Left lung (tissue), 10 donors: ENCODE data around the gene CCNH. TPM values are rescaled to one million over a fixed set of nuclear protein-coding genes. Genes with fewer than 3 reads are reported as not detected.
A peak's percentile ranks its signal among the peaks of the same experiment; 100 is the strongest.

Experiments used
- ATAC-seq: fragments of 200-7000 bp; cut with Tn5 transposase; one replicate; pipeline ENCODE4 v1.9.1; 2020; ENCODE audit warnings: moderate library complexity
- DNase-seq, 4 donors: peaks; one replicate each; pipeline ENCODE4 v3.0.0-alpha.2; 2013 to 2020
- H3K27ac ChIP-seq, 2 donors: fragments of 200-600 bp; sonication (generic) in 1 of 2; one replicate each; pipeline versions ENCODE4 v1.5.0 to v1.8.0; 2020 to 2021
- H3K27me3 ChIP-seq, 2 donors: fragments of 200-600 bp; sonication (generic) in 1 of 2; one replicate each; pipeline versions ENCODE4 v1.5.0 to v1.8.0; 2020 to 2021
- H3K36me3 ChIP-seq, 2 donors: fragments of 200-600 bp; sonication (generic) in 1 of 2; one replicate each; pipeline versions ENCODE4 v1.5.0 to v1.8.0; 2020 to 2021
- H3K4me1 ChIP-seq, 2 donors: fragments of 200-600 bp; one replicate each; pipeline ENCODE4 v1.8.0; 2021
- H3K4me3 ChIP-seq, 2 donors: fragments of 200-600 bp; sonication (generic) in 1 of 2; one replicate each; pipeline versions ENCODE4 v1.5.0 to v1.8.0; 2020 to 2021; ENCODE audit warnings: mild to moderate bottlenecking in 1 of 2
- H3K9me3 ChIP-seq, 2 donors: fragments of 200-600 bp; sonication (generic) in 1 of 2; one replicate each; pipeline versions ENCODE4 v1.5.0 to v1.8.0; 2020 to 2021
- CTCF ChIP-seq, 2 donors: fragments of 200-600 bp; sonication (generic) in 1 of 2; IDR thresholded peaks; one replicate each; pipeline versions ENCODE4 v1.5.0 to v1.8.0; 2021; ENCODE audit warnings: antibody characterized with exemption in 2 of 2
- intact Hi-C, 2 donors: fragments of 100-400 bp; cut with DNase I; formaldehyde crosslinking; loops; one replicate each; pipeline versions ENCODE4 v1.11.2 to v1.14.2; 2022
- polyA plus RNA-seq, 6 donors: library from polyadenylated mRNA; unstranded; fragments of 120-200 nt; gene quantifications; one replicate each; pipeline ENCODE4 v1.2.1, GENCODE V29; 2013; ENCODE audit not compliant: insufficient read length in 6 of 6
- total RNA-seq, 2 donors: library from RNA; stranded (reverse); fragmentation: NEBNext Ultra II Directional; extraction: Animal tissue kit (Norgen Biotek cat#: 25700); gene quantifications; one replicate each; pipeline ENCODE4 v1.2.1, GENCODE V29; 2021
- donor health status: DM: no; HTN: yes; CAD: no.
- donor health status: DM: no; HTN: no; CAD: no.

Gene CCNH
- total and polyA plus RNA-seq, 8 donors = 31.9 to 59.2 (median 49.1) TPM

GRCh38 chr5:87361536-87362213 is 51.1 kb downstream of the CCNH start:
- H3K9me3 ChIP-seq = no peaks in the 10 kb centered on the region
- H3K27ac ChIP-seq = peak overlapping the region in 1 of 2 donors; percentile 6
- TF ChIP-seq CTCF (IDR thresholded peaks at IDR 0.05) = no peak
- intact Hi-C loops = no loop called here
- peaks cover 0 to 11% of the 10 kb centered on the region in 2 donors for H3K4me1 ChIP-seq
- peaks cover 0 to 40% of the 10 kb centered on the region in 2 donors for H3K36me3 ChIP-seq
- no peak overlapping the region for H3K4me3 ChIP-seq
- DNase-seq (no peak), ATAC-seq (no peak)
- no peaks in the 10 kb centered on the region for H3K27me3 ChIP-seq

- TF ChIP-seq CTCF (IDR thresholded peaks at IDR 0.05) = no peak
- H3K9me3 ChIP-seq = no peaks in the 10 kb centered on the region
Observed at GRCh38 chr5:87361031-87361445, 51.7 kb downstream of the CCNH start.

GRCh38 chr5:87360132-87360531 is 52.6 kb downstream of the CCNH start:
- H3K4me1 ChIP-seq = peaks cover 0 to 11% of the 10 kb centered on the region in 2 donors
- no peak overlapping the region for H3K27ac ChIP-seq
- no peak for ATAC-seq
- intact Hi-C loops = no loop called here
- no peak for TF ChIP-seq CTCF (IDR thresholded peaks at IDR 0.05)
- no peak overlapping the region for H3K4me3 ChIP-seq
- DNase-seq = no peak
- H3K9me3 ChIP-seq = no peaks in the 10 kb centered on the region
- peaks cover 0 to 33% of the 10 kb centered on the region in 2 donors for H3K36me3 ChIP-seq
- H3K27me3 ChIP-seq = no peaks in the 10 kb centered on the region

More at GRCh38 chr5:87361031-87361445, 51.7 kb downstream of the CCNH start:
- Histone ChIP-seq H3K36me3 (peaks cover 0 to 33% of the 10 kb centered on the region in 2 donors), H3K27ac (no peak overlapping the region), H3K4me3 (no peak overlapping the region), H3K27me3 (no peaks in the 10 kb centered on the region), H3K4me1 (peaks cover 0 to 11% of the 10 kb centered on the region in 2 donors)
- DNase-seq (peak in 1 of 4 donors; percentile 6), ATAC-seq (no peak)
- intact Hi-C loops = no loop called here

- Histone ChIP-seq H3K27ac (no peak overlapping the region), H3K36me3 (peaks cover 0 to 41% of the 10 kb centered on the region in 2 donors), H3K4me3 (no peak overlapping the region), H3K4me1 (peaks cover 0 to 11% of the 10 kb centered on the region in 2 donors), H3K27me3 (no peaks in the 10 kb centered on the region), H3K9me3 (no peaks in the 10 kb centered on the region)
- no peak for DNase-seq
- intact Hi-C loops = no loop called here
- ATAC-seq = no peak
- no peak for TF ChIP-seq CTCF (IDR thresholded peaks at IDR 0.05)
Observed at GRCh38 chr5:87359106-87359505, 53.6 kb downstream of the CCNH start.

GRCh38 chr5:87354496-87354895 is 58.2 kb downstream of the CCNH start:
- Histone ChIP-seq H3K36me3 (peaks cover 0 to 33% of the 10 kb centered on the region in 2 donors), H3K27ac (no peak overlapping the region), H3K27me3 (no peaks in the 10 kb centered on the region), H3K4me3 (no peak overlapping the region), H3K4me1 (no peaks in the 10 kb centered on the region), H3K9me3 (no peaks in the 10 kb centered on the region)
- intact Hi-C loops = no loop called here
- ATAC-seq (no peak), DNase-seq (no peak)
- no peak for TF ChIP-seq CTCF (IDR thresholded peaks at IDR 0.05)
